ENCODE results near the gene RBM18. TPM values are rescaled to one million over a fixed set of nuclear protein-coding genes. Genes with fewer than 3 reads are reported as not detected.

Gene RBM18
- total and polyA plus RNA-seq, 2 donors (not counting 1 experiment from before 2014, with no cell fraction given), result 9.7 to 12.4 TPM

DNA sequence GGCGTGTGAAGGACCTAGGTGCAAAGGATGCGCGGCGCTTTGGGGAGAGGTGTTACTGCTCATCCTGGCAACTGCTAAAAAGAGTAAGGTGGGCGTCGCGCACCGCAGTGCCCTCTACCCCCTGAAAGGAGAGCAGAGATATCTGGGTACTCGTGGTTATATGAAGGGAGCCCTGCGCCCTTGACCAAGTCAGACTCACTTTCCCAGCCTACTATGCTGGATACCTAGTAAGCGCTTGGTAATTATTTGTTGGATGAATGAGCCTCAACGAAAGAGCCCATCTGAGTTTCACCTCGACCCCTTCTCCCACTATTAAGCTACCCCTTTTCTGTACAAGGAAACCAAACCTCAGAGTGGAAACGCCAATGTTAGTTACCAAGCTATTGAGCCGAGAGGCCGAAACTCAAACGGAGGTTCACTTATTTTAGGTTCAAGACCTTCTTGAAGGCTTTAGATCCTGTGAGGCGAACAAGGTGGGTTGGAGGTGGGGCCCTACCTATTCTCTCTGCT lies 43.9 kb downstream of the RBM18 start:
- no peak overlapping the region for H3K4me3 Mint-ChIP-seq

More for the DNA sequence above, 43.9 kb downstream of the RBM18 start:
- Histone ChIP-seq H3K4me1 (ENCODE audit: control insufficient read depth in 2 of 2, insufficient read depth in 2 of 2, low read length in 2 of 2) (peaks cover 33 to 38% of the 10 kb centered on the region in 2 donors), H3K79me2 (ENCODE audit: control insufficient read depth, insufficient read depth, low read length) (no peaks in the 10 kb centered on the region), H3K36me3 (replicated peaks in 1 of 2; ENCODE audit: control extremely low read depth in 1 of 2, control insufficient read depth in 1 of 2, extremely low read depth in 1 of 2, insufficient read depth in 2 of 2, low read length in 1 of 2) (no peaks in the 10 kb centered on the region), H2AFZ (ENCODE audit: insufficient read depth, low read depth, low read length, poor library complexity, severe bottlenecking) (no peak overlapping the region), H4K20me1 (ENCODE audit: control insufficient read depth, insufficient read depth, low read length, poor library complexity, severe bottlenecking) (no peaks in the 10 kb centered on the region), H3K9me3 (ENCODE audit: control extremely low read depth in 1 of 3, control insufficient read depth in 2 of 3, insufficient read depth in 1 of 3, low read length in 2 of 3) (peaks cover 0 to 24% (median 0%) of the 10 kb centered on the region in 3 donors), H3K4me3 (ENCODE audit: control extremely low read depth in 1 of 5, extremely low read depth in 1 of 5, insufficient read depth in 1 of 5, low read depth in 2 of 5, low read length in 4 of 5) (no peak overlapping the region), H3K27me3 (replicated peaks in 1 of 4; ENCODE audit: control extremely low read depth in 1 of 4, control insufficient read depth in 3 of 4, insufficient read depth in 4 of 4, low read length in 3 of 4) (peaks cover 0 to 80% (median 52%) of the 10 kb centered on the region in 4 experiments), H3K9ac (ENCODE audit: low read length) (no peak overlapping the region), H3K4me2 (replicated peaks; ENCODE audit: low read depth, low read length, poor library complexity, severe bottlenecking) (peak overlapping the region; percentile 35), H3K27ac (ENCODE audit: low read length in 2 of 2) (no peak overlapping the region)
- Mint-ChIP-seq H3K4me1 (peaks cover 32% of the 10 kb centered on the region), H3K27ac (no peak overlapping the region), H3K27me3 (peaks cover 85% of the 10 kb centered on the region), H3K9me3 (ENCODE audit: insufficient read depth) (no peaks in the 10 kb centered on the region)
- intact Hi-C loops (cut with micrococcal nuclease), result no loop called here
- TF ChIP-seq CTCF (IDR thresholded peaks at IDR 0.05) (no peak), EZH2 (IDR thresholded peaks at IDR 0.05; ENCODE audit: borderline replicate concordance, insufficient read depth, low read depth, low read length, poor library complexity, severe bottlenecking) (no peak)
- DNase-seq (no peak), ATAC-seq (ENCODE audit: low read depth) (no peak)
- ChIA-PET CTCF (no interaction called here), POLR2A (no interaction called here)
- WGBS (ENCODE audit: insufficient coverage), result 70% methylated on average over 8 of the region's 18 CpGs
